Measurements from ENCODE around the gene PAPSS2.

GRCh38 chr10:87794285-87794684 is 134.6 kb downstream of the PAPSS2 start:
- TF ChIP-seq CTCF (IDR thresholded peaks at IDR 0.05) = no peak
- TF ChIP-seq POLR2A (IDR thresholded peaks at IDR 0.05) = no peak
